NCI-H1105 treated with DMSO at 0.1 percent for 48 hours (cell line): Measurements from ENCODE around the gene UBE2E1.

Source experiments
- DNase-seq: peaks from one replicate; lab custom pipeline; 2025; lab: John Stamatoyannopoulos, UW

Gene UBE2E1

GRCh38 chr3:23796518-23796917, 9.2 kb upstream of the UBE2E1 start:
- no peak for DNase-seq

- no peak for DNase-seq
Measured at GRCh38 chr3:23797491-23797890, 8.3 kb upstream of the UBE2E1 start.

- DNase-seq, result no peak
Measured at GRCh38 chr3:23798456-23798855, 7.3 kb upstream of the UBE2E1 start.

- no peak for DNase-seq
Measured at GRCh38 chr3:23798876-23799275, 6.9 kb upstream of the UBE2E1 start.

GRCh38 chr3:23800731-23801130, 5.0 kb upstream of the UBE2E1 start:
- no peak for DNase-seq

GRCh38 chr3:23804441-23805209, 1.1 kb upstream of the UBE2E1 start:
- no peak for DNase-seq

- no peak for DNase-seq
Measured at GRCh38 chr3:23805210-23805632, 534 bp upstream of the UBE2E1 start.

GRCh38 chr3:23806534-23807423, 1.0 kb downstream of the UBE2E1 start:
- DNase-seq, result no peak

GRCh38 chr3:23807424-23808015, 1.8 kb downstream of the UBE2E1 start:
- DNase-seq, result no peak

GRCh38 chr3:23808525-23808924, 2.8 kb downstream of the UBE2E1 start:
- DNase-seq, result no peak

- DNase-seq, result no peak
Measured at GRCh38 chr3:23809294-23809693, 3.5 kb downstream of the UBE2E1 start.

GRCh38 chr3:23809840-23810342, 4.1 kb downstream of the UBE2E1 start:
- DNase-seq, result no peak

GRCh38 chr3:23810343-23811184, 4.8 kb downstream of the UBE2E1 start:
- peak; percentile 26 for DNase-seq

GRCh38 chr3:23811185-23811527, 5.4 kb downstream of the UBE2E1 start:
- peak; percentile 35 for DNase-seq

- no peak for DNase-seq
Measured at GRCh38 chr3:23811919-23812318, 6.2 kb downstream of the UBE2E1 start.

- no peak for DNase-seq
Measured at GRCh38 chr3:23815879-23816278, 10.1 kb downstream of the UBE2E1 start.

GRCh38 chr3:23816721-23817120, 11.0 kb downstream of the UBE2E1 start:
- DNase-seq, result no peak

GRCh38 chr3:23817508-23818223, 11.9 kb downstream of the UBE2E1 start:
- no peak for DNase-seq

GRCh38 chr3:23819599-23820360, 14.0 kb downstream of the UBE2E1 start:
- no peak for DNase-seq

- no peak for DNase-seq
Measured at GRCh38 chr3:23820888-23821287, 15.1 kb downstream of the UBE2E1 start.
